KOPT-K1 (cell line): ENCODE results near the gene SUCLG1.
"Not testable (repeated sequence)": the region's sequence is repeated elsewhere in the genome, so short reads cannot be mapped to it uniquely, and the experiment has no call there.

Experiments used
- H3K27ac ChIP-seq: fragments of 200-600 bp; sonication (generic); 2 replicates; pipeline ENCODE4 v1.5.1; 2016; ENCODE audit warnings: antibody characterized with exemption, mild to moderate bottlenecking, low read depth, low read length; ENCODE audit not compliant: poor library complexity, severe bottlenecking
- H3K36me3 ChIP-seq: fragments of 200-600 bp; sonication (generic); 2 replicates; pipeline ENCODE4 v1.5.1; 2017; ENCODE audit warnings: antibody characterized with exemption, mild to moderate bottlenecking, low read length, moderate library complexity; ENCODE audit not compliant: insufficient read depth
- H3K9me3 ChIP-seq: fragments of 200-600 bp; sonication (generic); 2 replicates; pipeline ENCODE4 v1.5.1; 2017; ENCODE audit warnings: antibody characterized with exemption, low read length, mild to moderate bottlenecking; ENCODE audit not compliant: insufficient read depth, poor library complexity, severe bottlenecking

SUCLG1 gene

GRCh38 chr2:84417453-84418145 is 41.5 kb downstream of the SUCLG1 start:
- H3K9me3 ChIP-seq: no peaks in the 10 kb centered on the region
- peaks cover 2% of the 10 kb centered on the region for H3K36me3 ChIP-seq

GRCh38 chr2:84409531-84409930 is 49.5 kb downstream of the SUCLG1 start:
- H3K36me3 ChIP-seq: no peaks in the 10 kb centered on the region
- no peaks in the 10 kb centered on the region for H3K9me3 ChIP-seq
- H3K27ac ChIP-seq: no peak overlapping the region

More at GRCh38 chr2:84417453-84418145, 41.5 kb downstream of the SUCLG1 start:
- no peak overlapping the region for H3K27ac ChIP-seq

GRCh38 chr2:84402111-84402510 is 57.0 kb downstream of the SUCLG1 start:
- H3K9me3 ChIP-seq, H3K36me3 ChIP-seq: not testable (repeated sequence)

GRCh38 chr2:84399839-84400238 is 59.2 kb downstream of the SUCLG1 start:
- not testable (repeated sequence) for H3K9me3 ChIP-seq, H3K36me3 ChIP-seq, H3K27ac ChIP-seq

More at GRCh38 chr2:84402111-84402510, 57.0 kb downstream of the SUCLG1 start:
- not testable (repeated sequence) for H3K27ac ChIP-seq

- H3K9me3 ChIP-seq: no peaks in the 10 kb centered on the region
- no peak overlapping the region for H3K27ac ChIP-seq
- no peaks in the 10 kb centered on the region for H3K36me3 ChIP-seq
These were observed 63.3 kb downstream of the SUCLG1 start for GRCh38 chr2:84395820-84396219.

GRCh38 chr2:84394628-84395027 is 64.5 kb downstream of the SUCLG1 start:
- Histone ChIP-seq H3K27ac (no peak overlapping the region), H3K9me3 (no peaks in the 10 kb centered on the region), H3K36me3 (no peaks in the 10 kb centered on the region)

- H3K27ac ChIP-seq: no peak overlapping the region
- H3K36me3 ChIP-seq: no peaks in the 10 kb centered on the region
- H3K9me3 ChIP-seq: no peaks in the 10 kb centered on the region
These were observed 65.3 kb downstream of the SUCLG1 start for GRCh38 chr2:84393829-84394228.

- Histone ChIP-seq H3K27ac (no peak overlapping the region), H3K36me3 (no peaks in the 10 kb centered on the region), H3K9me3 (no peaks in the 10 kb centered on the region)
These were observed 69.3 kb downstream of the SUCLG1 start for GRCh38 chr2:84389794-84390193.

- H3K9me3 ChIP-seq: no peaks in the 10 kb centered on the region
- H3K27ac ChIP-seq: no peak overlapping the region
- H3K36me3 ChIP-seq: no peaks in the 10 kb centered on the region
These were observed 70.1 kb downstream of the SUCLG1 start for GRCh38 chr2:84388921-84389490.

GRCh38 chr2:84388133-84388532 is 70.9 kb downstream of the SUCLG1 start:
- Histone ChIP-seq H3K9me3 (no peaks in the 10 kb centered on the region), H3K36me3 (no peaks in the 10 kb centered on the region), H3K27ac (no peak overlapping the region)

- H3K36me3 ChIP-seq: no peaks in the 10 kb centered on the region
- H3K9me3 ChIP-seq: no peaks in the 10 kb centered on the region
- no peak overlapping the region for H3K27ac ChIP-seq
These were observed 72.6 kb downstream of the SUCLG1 start for GRCh38 chr2:84386336-84387040.

GRCh38 chr2:84383271-84383670 is 75.8 kb downstream of the SUCLG1 start:
- H3K27ac ChIP-seq: no peak overlapping the region
- H3K36me3 ChIP-seq: no peaks in the 10 kb centered on the region
- H3K9me3 ChIP-seq: no peaks in the 10 kb centered on the region

GRCh38 chr2:84380875-84381274 is 78.2 kb downstream of the SUCLG1 start:
- no peaks in the 10 kb centered on the region for H3K9me3 ChIP-seq
- no peaks in the 10 kb centered on the region for H3K36me3 ChIP-seq
- no peak overlapping the region for H3K27ac ChIP-seq

- H3K36me3 ChIP-seq: no peaks in the 10 kb centered on the region
- H3K27ac ChIP-seq: no peak overlapping the region
- no peaks in the 10 kb centered on the region for H3K9me3 ChIP-seq
These were observed 80.1 kb downstream of the SUCLG1 start for GRCh38 chr2:84378960-84379359.

GRCh38 chr2:84375020-84375419 is 84.1 kb downstream of the SUCLG1 start:
- Histone ChIP-seq H3K36me3 (no peaks in the 10 kb centered on the region), H3K9me3 (no peaks in the 10 kb centered on the region), H3K27ac (no peak overlapping the region)
